Measurements from ENCODE around the gene TOR2A.

TOR2A gene

DNA sequence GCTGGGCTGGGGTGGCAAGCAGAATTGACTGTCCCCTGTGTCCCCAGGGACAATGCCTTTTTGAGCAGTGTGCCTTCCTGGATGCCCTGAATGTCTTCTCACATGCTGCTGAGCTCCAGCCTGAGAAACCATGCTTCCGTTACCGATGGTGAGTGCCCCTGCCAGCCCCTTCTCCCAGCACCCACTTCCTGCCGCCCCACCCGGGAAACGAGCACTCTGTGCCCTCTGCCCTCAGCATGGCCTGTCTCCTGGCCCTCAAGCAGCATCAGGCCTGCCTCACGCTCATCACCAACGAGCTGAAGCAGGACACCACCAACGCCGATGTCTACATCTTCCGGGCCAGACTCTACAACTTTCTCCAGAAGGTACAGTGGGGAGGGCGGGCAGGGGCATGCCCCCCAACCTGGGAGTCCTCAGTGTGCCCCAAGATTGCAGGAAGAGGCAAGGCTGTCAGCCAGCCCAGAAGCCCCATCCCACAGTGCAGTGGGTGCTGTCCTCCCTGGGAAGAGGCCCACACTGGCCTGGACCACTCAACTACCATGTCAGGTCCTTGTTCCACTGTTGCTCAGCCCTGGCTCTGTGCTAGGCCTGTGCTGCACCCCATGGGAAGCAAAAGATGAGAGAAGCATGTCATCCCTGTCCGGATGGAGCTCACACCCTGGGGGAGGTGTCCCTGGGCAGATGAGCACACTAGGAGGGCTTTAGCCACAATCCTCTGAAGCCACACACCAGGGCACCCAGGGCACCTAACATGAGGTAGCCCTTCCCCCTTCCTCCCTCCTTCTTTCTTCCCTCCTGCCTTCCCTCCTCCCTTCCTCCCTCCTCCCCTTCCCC, 14.8 kb downstream of the TOR2A start:
- no peak for DNase-seq (ENCODE audit: low read depth)

GRCh38 chr9:127717766-127718165, 17.3 kb downstream of the TOR2A start:
- DNase-seq (ENCODE audit: low read depth) = no peak

DNA sequence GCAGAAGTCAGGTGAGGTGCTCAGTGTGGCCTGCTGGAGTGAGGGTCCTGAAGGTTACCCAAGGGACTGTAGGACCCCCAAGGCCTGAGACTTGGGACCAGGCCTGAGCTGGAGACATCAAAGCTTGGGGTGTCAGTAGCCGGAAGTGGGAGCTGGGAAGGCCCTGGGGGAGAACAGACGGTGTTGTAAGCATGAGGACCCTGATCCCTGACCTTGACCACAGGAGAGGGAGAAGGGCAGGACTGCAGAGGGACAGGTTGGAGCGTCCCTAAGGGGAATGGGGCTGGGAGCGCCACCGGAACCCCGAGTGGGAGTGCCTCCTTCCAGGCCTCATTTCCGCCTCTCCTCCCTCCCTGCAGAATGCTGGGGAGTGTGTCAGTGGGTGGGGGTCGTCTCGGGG, 18.7 kb downstream of the TOR2A start:
- DNase-seq (ENCODE audit: low read depth) = no peak

DNA sequence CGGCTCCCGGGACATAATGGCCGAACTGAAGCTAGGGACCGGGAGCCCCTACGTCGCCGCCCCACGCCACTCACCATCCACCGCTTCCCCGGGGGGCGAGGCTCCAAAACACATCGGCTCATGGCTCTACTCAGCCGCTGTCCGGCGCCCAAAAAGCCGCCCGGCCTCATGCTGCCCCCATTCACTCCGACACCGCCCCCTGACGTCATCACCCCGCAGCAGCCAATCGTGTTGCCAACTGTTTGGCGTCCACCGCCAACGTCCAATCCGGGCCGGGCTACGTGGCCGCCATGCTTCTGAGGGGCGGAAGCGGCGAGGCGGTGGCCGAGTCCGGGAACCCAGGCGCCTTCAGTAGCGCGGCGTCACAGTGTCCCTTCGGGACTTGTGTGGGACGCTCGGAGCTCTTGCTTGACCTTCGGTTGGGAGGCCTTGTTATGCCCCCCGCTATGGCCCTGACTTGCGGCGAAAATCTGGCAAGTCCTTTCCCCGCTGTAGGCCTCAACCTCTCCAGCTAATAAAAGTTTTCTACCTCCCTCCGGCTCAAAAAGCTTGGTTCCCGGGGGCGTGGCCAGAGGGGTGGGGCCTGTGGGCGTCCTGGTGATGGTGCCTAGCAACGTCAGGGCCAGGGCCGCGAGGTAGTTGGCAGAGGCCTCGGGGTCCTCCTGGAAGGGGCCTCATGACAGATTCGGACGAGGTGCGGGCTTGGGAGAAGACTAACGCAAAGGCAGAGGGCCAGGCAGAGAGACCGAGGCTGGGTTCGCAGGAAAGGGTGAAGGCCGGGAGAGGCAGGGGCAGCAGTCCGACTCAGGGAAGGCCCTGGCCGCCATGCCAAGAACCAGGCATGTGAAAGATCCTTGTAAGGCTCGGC, 19.4 kb downstream of the TOR2A start, which contains the start of the genes PTRH1 and TTC16:
PTRH1 (minus strand) TSS at position 194 of the 868 bp plus-strand sequence; CDS start at position 170, 24 bp downstream.
TTC16 (plus strand) TSS at position 610 of the 868 bp plus-strand sequence; CDS start at position 677, 67 bp downstream.
- DNase-seq (ENCODE audit: low read depth) = peak; percentile 75

DNA sequence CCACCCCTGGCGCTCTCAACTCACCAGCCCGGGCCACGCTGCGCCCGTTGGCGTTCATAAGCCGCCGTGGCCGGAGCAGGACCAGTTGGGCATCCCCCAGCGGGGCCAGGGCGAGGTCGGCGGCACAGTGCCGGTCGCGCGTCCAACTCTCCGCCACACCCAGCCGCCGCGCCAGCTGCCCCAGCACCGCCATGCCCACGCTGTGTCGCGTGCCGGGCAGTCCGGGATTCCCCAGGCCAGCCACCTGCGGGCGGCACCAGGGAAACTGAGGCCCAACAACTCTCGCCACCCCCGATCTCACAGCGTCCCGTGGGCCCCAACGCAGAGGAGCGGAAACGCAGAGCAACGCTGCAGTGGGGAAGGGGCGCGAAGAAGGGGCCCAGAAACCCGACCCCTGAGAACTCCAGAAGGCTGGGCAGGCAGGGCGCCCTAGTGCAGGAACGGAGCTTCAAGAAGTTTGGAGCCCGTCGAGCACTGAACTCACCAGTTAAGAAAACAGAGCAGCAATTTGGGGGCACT, 20.1 kb downstream of the TOR2A start:
- no peak for DNase-seq (ENCODE audit: low read depth)

DNA sequence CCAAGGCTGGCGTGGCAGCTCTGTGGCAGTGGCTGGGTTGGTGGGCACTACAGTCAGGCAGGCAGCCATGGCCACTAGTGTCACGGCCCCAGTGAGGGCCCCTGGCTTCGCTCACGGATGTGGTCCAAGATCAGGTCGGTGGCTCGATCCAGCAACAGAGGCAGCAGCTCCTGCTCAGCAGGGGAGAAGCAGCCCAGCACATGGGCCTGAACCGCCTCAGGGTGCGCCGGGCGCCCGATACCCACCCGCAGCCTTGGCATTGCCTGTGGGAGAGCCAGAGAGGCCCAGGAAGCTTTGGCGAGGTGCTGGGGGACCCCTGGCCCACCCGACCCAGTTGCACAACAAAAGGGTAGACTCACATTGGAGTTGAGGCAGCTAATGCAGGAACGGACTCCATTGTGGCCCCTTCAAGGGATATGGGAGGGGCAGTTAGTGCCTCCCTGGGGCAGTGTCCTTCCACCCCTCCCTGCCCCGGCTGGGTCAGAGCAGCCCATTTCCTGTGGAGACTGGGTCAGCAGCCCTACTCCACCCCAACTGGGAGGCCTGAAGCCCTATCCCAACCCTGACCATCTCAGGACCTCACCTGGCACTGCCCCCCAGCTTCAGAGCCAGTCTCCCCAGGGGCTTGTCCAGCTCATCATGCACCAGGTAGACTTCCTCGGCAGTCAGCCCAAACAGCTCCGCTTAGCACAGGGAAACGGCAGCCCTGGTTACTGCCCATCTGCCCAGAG, 20.9 kb downstream of the TOR2A start:
- no peak for DNase-seq (ENCODE audit: low read depth)

- no peak for DNase-seq (ENCODE audit: low read depth)
Observed at GRCh38 chr9:127712867-127713266, 22.2 kb downstream of the TOR2A start.

GRCh38 chr9:127712371-127712770, 22.7 kb downstream of the TOR2A start:
- no peak for DNase-seq (ENCODE audit: low read depth)

GRCh38 chr9:127711831-127712274, 23.2 kb downstream of the TOR2A start:
- DNase-seq (ENCODE audit: low read depth) = no peak

DNA sequence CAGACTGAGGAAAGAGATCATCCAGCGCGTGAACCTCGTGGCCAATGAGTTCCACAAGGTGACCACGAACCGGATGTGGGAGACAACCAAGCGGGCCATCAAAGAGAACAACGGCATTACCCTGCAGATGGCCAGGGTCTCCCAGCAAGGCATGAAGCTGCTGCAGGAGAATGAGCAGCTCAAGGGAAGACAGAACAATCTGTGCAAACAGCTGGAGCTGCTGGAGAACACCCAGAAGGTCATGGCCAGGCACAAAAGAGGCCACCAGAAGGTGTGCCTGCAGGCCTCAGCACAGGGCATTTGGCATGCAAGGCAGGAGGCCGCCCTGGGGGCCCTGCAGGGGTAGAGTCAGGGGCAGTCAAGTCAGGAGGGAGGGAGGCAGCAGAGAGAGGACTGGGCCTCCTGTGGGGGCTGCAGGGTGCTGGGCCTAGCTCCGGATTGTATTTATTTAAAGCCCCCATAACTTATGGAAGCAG, 23.8 kb downstream of the TOR2A start:
- peak; percentile 90 for DNase-seq (ENCODE audit: low read depth)

DNA sequence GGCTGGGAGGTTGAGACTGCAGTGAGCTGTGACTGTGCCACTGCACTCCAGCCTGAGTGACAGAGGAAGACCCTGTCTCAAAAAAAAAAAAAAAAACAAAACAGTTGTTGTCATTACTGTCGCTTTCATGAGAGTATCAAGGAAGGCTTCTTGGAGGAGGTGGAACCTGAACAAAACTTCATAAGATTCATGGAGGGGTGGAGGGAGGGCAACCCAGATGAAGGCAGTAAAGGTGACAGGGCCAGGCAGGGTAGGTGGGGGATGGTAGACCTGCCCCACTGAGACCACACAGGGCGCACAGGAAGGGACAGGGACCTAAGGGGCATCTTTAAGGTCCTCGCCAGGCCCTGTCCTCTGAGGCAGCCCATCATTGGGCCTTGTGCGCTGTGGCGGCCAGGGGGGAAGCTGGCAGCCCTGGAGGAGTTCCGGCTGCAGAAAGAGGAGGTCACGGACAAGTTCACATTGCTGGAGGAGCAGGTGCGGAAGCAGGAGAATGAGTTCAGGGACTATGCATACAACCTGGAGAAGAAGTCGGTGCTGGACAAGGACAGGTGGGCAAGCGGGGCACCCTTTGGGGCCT, 24.8 kb downstream of the TOR2A start:
- DNase-seq (ENCODE audit: low read depth) = no peak

DNA sequence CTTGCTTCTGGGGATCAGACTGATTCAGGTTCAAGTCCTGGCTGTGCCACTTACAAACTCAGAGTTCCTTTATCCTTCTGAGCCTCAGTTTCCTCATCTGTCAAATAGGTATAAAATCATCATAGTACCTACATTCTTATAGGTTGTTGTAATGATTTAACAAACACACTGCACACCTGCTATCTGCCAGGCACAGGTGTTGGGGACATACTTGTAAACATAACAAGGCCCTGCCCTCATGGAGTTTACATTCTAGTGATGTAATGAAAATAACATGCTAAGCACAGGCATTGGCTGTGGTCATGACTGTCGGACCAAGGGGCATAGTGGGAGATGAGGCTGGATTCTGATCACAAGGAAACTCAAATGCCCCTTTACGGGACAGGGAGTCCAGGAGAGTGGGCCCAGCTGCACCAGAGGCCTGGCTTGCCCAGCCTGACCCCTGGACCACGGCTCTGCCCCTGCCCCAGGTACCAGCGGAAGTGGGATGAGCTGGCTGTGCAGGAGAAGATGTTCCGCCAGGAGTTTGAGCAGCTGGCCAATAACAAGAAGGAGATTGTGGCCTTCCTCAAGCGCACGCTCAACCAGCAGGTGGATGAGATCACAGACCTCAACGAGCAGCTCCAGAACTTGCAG, 26.0 kb downstream of the TOR2A start:
- no peak for DNase-seq (ENCODE audit: low read depth)

DNA sequence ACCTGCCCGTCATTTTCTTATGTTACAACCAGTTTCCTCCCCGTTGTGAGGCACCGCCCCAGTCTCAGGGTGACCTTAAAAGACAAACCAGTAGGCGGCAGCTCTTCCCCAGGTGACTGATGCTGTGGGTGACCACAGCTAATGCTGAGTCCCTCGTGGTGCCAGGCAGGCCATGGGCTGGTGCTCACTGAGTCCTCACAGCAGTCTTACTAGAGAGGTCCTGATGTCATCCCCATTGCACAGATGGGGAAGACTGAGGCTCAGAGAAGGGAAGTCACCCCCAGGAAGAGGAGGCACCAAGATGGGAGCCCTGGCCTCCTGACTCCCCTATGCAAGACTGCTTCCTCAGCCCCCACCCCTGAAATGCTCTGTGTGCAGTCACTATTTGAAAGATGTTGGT, 27.3 kb downstream of the TOR2A start:
- DNase-seq (ENCODE audit: low read depth) = no peak

DNA sequence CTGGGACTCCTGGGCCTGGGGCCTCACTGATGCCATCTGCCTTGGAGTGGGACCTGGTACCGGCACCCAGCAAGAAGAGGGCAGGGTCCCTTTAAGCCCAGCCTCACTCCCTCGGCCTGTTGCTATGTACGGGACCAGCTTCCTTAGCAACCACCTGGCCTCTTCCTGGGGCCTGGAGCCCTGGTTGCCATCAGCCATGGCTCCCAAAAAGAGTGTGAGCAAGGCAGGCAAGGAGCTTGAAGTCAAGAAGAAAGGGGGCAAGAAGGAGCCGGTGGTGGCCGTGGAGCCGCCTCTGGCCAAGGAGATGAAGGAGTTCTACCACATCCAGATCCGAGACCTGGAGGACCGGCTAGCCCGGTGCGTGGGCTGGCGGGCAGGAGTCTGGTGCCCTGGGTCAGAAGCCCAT, 28.3 kb downstream of the TOR2A start, which contains the start of gene CFAP157:
CFAP157 (plus strand) TSS at position 153 of the 406 bp plus-strand sequence; CDS start at position 197, 44 bp downstream.
- no peak for DNase-seq (ENCODE audit: low read depth)

DNA sequence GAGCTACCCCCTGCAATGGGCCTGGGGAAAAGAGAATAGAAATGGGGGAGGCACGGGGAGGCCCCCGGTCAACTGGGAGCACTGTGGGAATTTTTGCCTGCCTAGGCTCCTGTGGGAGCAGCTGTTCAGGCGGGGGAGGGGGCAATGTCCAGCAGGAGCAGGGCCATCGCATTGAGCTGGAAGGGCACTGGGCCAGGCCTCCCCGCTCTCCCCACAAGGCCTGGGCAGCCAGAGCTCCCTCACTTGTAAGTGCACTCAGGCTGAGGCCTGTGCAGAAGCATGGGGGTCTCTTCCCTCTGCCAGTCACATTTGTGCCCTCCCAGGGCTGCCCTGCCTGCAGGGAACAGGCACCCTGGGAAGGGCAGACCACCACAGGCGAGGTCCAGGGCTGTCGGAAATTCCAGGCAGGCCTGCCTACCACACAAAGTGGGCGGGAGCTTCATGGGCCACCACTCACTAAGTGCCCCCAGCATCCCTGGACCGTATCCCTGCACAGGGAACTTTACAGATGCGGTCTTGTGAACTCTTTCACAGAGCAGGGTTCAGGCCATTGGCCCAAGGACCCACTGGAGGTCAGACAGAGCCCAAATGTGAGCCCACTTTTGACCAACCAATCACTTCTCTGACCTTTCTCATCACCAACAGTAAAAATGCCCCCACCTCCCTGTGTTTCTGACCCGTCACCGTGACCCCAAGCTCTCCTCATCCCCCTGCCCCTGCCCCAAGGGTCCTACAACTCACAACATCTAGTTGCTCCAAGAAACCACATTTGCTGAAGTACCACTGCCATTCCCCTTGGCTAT, 29.3 kb downstream of the TOR2A start:
- DNase-seq (ENCODE audit: low read depth) = no peak

- no peak for DNase-seq (ENCODE audit: low read depth)
Observed at GRCh38 chr9:127703289-127703946, 31.7 kb downstream of the TOR2A start.

GRCh38 chr9:127700594-127701255, 34.4 kb downstream of the TOR2A start:
- no peak for DNase-seq (ENCODE audit: low read depth)

GRCh38 chr9:127700140-127700539, 35.0 kb downstream of the TOR2A start:
- no peak for DNase-seq (ENCODE audit: low read depth)

Data from CMK (cell line).